Posterior cingulate gyrus (tissue), 11 donors: Measurements from ENCODE around the gene ZFPM1.
A peak's percentile ranks its signal among the peaks of the same experiment; 100 is the strongest.

Experiments used
- DNase-seq, 10 donors: peaks; one replicate each; pipeline versions ENCODE4 v3.0.0 to v3.0.0-alpha.2; 2020 to 2021; ENCODE audit warnings: mixed read lengths in 3 of 10
- intact Hi-C: fragments of 100-400 bp; cut with DNase I; formaldehyde crosslinking; loops from one replicate; pipeline ENCODE4 v1.15.1; 2023

Gene ZFPM1

DNA sequence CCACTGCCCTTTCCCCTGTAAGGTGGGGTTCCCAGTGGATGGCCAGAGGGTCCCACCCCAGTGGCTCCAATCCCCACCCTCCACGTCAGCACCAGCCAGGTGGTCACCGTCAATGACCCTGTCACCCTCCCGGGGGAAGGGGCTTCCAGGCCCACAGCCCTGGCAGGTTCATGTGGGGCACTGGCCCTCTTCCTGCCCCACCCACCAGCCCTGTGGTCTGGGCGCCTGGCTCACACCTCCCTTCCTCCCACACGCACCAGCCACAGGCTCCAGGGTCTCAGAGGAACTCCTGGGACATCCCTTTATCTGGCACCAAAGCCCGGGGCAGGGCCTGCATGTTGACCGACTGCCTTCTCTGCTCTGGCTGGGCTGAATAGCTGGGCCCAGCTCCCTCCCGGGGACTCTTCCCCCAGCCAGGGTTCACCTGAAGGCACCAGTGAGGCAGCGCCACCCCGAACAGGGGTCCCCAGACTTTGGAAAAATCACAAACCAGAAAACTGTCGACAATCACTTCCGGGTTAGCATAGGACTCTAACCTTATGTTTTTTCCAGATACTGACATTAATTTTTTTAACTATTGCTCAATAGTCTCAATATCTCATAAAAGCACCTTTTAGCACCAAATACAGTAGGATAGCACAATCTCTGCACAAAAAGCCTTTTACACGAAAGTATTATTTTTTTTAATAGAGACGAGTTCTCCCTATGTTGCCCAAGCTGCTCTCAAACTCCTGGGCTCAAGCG lies 95.2 kb downstream of the ZFPM1 start:
- peak in 1 of 10 donors; percentile 68 for DNase-seq

DNA sequence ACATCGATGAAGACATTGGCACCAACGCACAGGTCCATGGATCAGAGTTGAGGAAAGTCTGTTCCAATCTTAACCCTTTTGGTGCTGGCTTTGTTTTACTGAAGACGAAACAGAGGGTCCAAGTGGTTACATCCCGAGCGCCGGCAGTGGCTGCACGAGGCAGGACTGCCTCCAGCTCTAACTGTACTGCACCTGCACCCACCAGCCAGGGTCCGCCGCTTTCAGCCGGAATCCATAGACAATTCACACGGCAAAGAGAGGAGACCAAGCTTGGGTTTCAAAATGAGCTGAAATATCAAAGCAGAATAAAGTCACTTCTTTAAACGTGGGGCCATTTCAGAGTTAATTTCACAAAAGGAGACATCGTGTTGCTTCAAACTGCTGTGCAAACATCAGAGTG lies 95.9 kb downstream of the ZFPM1 start:
- intact Hi-C loops: no loop called here
- peak in 1 of 10 donors; percentile 41 for DNase-seq

More for the DNA sequence above, 95.2 kb downstream of the ZFPM1 start:
- intact Hi-C loops: no loop called here

DNA sequence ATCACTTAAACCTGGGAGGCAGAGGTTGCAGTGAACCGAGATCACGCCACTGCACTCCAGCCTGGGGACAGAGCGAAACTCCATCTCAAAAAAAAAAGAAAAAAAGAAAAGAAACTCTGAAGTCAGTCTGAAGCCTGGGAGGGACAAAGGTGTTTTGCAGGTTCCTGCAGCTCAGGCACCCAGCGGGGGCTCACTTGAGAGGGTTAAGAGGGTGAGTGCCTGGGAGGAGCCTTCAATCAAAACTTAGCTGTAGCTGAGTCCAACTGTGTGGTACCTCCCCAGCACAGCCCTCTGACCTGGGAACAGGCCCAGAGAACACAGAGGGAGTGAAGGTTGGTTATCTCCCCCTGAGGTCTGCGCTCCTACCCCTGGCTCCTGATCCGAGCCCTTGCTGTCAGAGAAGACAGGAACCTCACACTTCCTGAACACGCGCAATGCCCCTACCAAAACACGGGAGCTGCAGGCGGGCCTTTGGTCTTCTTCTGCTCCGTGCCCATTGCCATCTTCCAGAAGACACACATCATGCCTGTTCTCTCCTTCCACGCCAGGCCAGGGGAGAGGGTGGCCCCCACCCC lies 96.7 kb downstream of the ZFPM1 start:
- intact Hi-C loops: no loop called here
- peak in 1 of 10 donors; percentile 4 for DNase-seq

DNA sequence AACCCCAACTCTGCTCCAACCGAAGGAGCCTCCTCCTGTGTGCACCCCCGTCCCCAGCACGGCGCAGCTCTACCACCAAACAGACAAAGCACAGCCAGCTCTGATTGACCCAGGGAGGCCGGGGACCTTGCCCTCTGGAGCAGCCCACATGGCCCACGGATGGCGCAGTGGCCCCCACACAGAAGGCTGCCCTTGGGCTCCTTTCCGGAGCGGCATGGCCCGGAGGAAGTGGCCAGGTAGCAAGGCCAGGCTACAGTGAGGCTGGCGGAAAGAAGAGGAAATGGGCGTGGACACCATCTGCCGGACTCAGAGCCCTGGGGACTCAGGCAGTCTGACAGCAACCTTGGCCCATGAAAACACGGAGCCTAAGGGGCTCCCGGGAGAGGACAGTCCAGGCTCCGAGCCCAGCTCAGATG lies 97.2 kb downstream of the ZFPM1 start:
- intact Hi-C loops: no loop called here
- DNase-seq: peak in 1 of 10 donors; percentile 73

DNA sequence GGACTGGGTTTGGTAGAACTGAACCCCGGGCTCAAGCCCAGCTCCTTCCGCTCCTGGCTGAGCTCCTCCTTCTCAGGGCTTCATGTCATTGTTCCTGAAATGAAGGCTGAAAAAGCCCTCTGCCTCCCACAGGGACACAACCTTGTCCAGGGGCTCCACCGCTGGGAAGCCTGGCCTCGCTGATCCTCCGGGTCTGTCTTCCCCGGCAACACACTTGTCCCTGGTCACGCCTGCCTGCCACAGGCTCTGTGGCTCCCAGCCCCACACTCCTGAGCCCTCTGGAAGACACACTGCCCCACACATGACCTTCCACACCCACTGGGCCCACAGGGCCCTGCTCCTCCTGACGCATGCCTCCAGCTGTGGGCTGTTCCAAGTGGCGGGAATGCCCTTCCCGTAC lies 99.1 kb downstream of the ZFPM1 start:
- intact Hi-C loops: no loop called here

DNA sequence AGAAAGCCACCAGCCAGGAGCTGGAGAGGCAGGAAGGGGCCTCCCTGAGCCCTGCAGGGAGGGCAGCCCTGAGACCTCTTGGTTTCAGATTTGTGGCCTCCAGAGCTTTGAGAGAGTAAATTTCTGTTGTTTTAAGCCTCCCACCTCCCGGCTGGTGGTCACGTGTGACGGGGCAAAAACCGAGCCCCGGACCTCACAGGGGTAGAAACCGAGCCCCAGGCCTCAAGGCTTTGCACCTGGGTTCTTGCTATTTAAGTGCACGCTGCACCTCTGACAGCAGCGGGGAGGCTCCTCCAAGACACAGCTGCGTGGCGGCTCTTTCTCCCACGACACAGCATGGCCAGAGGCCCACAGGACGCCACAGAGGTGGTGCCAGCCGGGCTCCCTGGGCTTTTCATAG lies 99.7 kb downstream of the ZFPM1 start:
- intact Hi-C loops: no loop called here
- DNase-seq: no peak

More for the DNA sequence above, 99.1 kb downstream of the ZFPM1 start:
- DNase-seq: peak in 1 of 10 donors; percentile 51

DNA sequence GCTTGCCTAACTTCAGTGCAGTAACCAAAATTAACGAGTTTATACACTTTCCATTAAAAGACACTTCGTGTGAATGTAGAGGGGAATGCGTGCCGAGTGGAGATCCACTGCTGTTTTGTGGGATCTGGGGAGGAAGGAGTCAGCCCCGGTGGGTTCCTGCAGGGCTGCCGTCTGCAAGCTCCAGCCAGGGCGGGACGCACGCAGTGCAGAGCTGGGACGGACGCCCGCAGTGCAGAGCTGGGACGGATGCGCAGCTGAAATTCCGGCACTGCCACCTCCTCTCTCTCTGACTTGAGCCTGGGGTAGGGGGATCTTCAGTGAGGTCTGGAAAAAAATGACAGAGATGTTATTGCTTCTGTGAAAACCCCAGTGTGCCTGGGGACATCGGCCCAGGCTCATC lies 100.7 kb downstream of the ZFPM1 start:
- no peak for DNase-seq
- intact Hi-C loops: no loop called here

DNA sequence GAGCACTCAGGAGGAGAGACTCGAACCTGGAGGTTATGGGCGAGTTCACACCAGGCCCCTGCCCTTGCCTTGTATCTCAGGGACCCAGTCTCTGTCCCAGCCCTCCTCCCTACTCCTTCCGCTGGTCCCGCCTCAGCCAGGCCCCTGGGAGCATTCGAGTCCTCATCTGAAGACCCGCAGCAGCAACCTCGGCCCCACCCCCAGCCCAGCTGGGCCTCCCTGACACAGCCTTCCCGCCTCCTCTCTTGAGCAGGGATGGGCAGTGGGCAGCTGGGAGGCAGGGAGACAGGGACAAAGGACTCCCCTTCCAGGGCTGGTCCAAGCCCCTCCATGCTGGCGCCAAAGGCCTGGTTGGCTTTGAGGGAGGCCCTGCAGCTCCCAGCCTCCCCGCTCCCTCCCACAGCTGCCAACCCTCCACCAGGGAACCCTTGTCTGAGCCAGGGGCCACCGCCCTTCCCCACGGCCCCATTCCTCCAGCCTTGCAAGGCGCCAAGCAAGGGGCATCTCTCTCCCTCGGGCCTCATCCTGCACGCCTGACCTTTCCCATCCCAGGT lies 101.7 kb downstream of the ZFPM1 start:
- DNase-seq: no peak
- intact Hi-C loops: no loop called here

DNA sequence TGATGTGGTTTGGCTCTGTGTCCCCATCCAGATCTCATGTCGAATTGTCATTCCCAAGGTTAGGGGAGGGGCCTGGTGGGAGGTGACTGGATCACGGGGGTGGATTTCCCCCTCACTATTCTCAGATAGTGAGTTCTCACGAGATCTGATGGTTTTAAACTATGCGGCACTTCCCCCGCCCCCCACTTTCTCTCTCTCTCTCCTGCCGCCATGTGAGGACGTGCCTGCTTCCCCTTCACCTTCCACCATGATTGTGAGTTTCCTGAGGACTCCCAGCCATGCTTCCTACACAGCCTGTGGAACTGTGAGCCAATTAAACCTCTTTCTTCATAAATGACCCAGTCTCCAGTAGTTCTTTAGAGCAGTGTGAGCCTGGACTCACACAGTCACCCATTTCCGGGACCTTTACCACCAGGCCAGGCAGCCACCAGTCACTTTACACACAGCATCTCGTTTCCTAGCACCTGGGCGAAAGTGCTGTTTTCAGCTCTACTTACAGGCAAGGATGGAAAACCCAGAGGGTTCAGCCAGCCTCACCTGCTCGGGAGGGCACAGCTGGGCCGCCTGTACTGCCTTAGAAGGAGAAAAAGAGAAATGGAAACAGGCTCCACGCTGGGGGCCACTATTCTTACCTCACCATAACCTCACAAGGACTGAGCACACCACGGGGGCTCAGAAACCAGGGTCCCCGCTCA lies 103.4 kb downstream of the ZFPM1 start:
- DNase-seq: no peak
- intact Hi-C loops: no loop called here

DNA sequence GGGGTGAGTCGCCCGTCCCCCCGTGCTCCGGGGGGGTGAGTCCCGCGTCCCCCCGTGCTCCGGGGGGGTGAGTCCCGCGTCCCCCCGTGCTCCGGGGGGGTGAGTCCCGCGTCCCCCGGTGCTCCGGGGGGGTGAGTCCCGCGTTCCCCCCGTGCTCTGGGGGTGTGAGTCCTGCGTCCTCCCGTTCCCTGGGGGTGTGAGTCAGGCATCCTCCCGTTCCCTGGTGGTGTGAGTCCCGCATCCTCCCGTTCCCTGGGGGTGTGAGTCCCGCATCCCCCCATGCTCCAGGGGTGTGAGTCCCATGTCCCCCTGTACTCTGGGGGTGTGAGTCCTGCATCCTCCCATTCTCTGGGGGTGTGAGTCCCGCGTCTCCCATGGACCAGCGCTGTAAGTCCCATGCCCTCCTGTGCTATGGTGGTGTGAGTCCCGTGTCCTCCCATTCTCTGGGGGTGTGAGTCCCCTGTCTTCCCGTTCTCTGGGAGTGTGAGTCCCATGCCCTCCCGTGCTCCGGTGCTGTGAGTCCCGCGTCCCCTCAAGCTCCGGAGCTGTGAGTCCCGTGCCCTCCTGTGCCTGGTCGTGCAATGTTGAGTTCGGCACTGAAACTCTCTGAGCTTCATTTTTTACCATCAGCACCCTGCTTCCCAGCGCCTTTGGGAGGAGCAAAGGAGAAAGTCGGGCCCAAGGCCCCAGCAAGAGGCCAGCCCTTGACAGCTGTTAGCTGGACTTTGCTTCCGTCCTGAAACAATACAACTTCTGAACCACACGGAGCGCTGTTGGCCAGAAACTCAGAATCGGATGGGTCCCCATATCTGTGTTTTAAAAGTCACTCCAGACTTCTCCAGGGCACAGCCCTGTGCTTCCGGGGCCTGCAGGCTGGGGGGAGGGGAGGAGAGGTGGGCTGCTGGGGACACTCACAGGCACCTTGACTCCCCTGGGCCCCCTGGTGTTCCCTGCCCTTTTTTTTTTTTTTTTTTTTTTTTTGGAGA lies 105.7 kb downstream of the ZFPM1 start:
- peak in 6 of 10 donors; percentile 25 to 78 (median 34) for DNase-seq
- intact Hi-C loops: no loop called here

DNA sequence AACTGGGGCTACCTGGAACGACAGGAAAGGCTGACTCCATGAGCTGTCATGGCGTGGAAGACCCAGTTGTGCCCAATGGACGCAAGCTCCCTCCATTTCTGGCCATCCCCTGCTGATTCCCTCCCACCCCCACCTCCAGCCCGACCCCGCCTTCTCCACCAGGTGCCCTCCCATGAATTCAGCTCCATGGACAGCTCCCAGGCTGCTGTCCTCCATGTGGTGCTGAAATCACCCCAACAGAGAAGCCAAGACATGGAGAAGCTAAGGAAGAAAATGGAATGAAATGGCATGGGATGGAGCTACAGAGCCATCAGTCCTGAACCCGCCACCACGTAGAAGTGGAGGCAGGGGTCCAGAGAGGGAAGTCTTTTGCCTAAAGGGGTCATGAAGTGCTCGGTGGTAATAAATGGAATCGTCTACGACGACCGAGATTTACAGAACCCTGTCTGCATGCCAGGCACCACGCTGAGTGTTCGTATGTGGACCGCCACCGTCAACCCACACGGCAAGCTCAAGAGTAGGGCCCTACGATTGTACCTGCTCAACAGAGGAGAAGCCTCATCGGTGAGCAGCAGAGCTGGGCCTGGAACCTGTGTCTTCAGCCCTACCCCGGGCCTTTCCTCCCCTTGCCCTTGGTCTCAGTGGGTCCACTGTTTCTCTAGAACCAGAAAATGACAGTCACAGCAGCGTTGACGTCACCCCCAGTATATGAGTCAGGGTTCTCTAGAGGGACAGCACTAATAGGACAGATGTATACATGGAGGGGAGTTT lies 107.8 kb downstream of the ZFPM1 start:
- intact Hi-C loops: loop anchor here (10.0 kb wide), 1 partner anchor 224 kb away; the partner anchor contains the start of gene PIEZO1
- DNase-seq: no peak

DNA sequence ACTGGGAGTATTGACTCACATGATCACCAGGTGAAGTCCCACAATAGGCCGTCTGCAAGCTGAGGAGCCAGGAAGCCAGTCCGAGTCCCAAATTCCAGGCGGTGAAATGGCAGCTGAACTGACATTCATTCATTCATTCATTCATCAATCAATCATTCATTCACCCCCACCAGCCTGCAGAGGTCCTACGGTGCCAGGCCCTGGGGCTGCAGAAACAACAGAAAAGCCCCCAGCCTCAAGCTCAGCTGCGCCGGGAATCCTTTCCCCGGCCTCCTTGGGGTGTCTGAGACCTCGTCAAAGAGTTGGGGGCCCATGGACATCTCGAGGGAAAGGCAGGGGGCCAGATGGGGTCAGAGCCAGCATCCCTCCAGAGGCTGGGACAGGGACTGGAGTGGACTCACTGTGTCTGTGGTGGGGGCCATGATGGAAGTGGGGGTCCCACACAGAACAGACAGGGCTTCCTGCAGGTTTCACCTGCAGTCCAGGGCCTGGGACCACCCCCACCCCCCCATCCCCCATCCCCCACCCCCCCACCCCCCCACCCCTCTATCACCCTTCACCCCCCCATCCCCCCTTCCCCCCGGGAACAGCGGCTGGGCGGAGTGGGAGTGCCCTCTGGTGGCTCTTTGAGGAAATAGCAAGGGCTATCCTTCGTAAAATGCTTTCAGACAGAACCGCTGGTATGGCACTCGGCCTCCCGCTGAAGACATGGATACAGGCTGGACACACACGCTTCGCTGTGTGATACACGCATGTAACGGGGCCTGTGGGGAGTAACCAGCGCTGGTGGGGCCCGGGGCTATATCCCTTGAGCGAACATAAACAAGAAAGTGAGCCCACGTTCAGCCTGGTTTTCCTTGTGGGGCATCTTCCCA lies 108.6 kb downstream of the ZFPM1 start:
- DNase-seq: peak in 9 of 10 donors; percentile 40 to 93 (median 56)
- intact Hi-C loops: loop anchor here (2.0 to 10.0 kb wide), 2 partner anchors 119 to 223 kb away; partner anchors contain the start of gene PIEZO1

DNA sequence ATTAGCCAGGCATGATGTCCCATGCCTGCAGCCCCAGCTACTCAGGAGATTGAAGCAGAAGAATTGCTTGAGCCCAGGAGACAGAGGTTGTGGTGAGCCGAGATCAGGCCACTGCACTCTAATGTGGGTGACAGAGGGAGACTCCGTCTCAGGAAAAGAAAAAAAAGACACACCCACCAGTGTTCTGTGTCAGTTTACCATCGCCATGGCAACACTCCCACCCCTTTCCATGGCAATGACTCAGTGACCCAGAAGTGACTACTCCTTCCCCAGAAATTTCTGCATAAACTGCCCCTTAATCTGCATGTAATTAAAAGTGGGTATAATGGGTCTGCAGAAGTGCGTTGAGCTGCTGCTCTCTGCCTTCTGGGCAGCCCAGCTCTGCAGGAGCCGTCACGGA lies 113.1 kb downstream of the ZFPM1 start:
- DNase-seq: peak in 2 of 10 donors; percentile 18 to 79
- intact Hi-C loops: loop anchor here (10.0 kb wide), 1 partner anchor 219 kb away; the partner anchor contains the start of gene PIEZO1

DNA sequence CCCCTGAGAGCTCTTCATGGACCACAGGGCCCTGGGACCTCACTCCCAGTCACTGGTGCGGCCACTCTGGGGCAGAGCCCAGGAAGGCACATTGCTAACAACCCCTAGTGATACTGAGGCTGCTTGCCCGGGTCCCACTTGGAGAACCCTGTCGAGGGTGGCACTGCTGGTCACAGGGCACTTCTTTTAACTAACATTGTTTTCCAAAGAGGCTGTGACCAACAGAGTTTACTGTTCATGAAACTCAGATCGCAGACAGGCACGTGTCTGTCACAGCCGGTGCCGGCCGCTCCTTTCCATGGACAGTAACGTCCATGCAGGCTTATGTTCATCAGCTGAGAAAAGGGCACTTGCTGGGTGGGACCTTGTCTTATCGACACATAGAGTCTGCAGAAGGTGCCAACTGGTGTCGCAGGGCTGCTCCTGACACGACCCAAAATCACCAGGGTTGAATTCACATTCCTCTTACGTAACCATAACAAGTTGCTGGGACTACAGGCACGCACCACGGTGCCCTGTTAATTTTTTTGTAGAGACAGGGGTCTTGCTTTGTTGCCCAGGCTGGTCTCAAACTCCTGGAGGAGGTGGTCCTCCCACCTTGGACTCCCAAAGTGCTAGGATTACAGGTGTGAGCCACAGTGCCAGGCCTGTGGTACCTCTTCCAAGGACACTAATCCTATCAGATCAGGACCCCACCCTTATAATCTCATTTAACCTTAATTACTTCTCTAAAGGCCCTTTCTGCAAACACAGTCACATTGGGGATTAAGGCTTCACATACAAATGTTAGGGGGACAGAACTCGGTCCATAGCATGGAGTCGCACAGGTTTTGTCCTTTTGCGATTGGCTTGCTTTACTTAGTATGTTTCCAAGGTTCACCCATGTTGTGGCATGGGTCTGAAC lies 115.9 kb downstream of the ZFPM1 start:
- intact Hi-C loops: loop anchor here (10.0 kb wide), 1 partner anchor 216 kb away; the partner anchor contains the start of gene PIEZO1
- DNase-seq: peak in 2 of 10 donors; percentile 32 to 71

DNA sequence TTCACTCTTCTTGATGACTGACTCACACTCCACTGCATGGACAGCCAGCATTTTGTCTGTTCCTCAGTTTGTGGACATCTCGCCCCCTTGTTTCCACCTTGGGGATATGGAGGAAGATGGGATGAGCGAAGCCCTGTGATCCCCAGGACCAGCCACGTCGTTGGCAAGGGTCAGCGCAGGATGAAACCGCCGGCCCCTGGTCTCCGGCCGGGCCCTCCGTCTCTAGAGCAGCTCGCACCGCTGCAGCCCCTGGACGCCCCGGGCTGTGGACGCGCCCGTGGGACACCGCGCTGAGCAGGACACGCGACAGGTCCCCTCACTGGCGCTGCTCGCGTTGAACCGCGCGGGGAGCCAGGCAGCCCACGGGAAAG lies 116.5 kb downstream of the ZFPM1 start:
- DNase-seq: peak in 5 of 10 donors; percentile 17 to 86 (median 26)
- intact Hi-C loops: loop anchor here (10.0 kb wide), 1 partner anchor 215 kb away; the partner anchor contains the start of gene PIEZO1

DNA sequence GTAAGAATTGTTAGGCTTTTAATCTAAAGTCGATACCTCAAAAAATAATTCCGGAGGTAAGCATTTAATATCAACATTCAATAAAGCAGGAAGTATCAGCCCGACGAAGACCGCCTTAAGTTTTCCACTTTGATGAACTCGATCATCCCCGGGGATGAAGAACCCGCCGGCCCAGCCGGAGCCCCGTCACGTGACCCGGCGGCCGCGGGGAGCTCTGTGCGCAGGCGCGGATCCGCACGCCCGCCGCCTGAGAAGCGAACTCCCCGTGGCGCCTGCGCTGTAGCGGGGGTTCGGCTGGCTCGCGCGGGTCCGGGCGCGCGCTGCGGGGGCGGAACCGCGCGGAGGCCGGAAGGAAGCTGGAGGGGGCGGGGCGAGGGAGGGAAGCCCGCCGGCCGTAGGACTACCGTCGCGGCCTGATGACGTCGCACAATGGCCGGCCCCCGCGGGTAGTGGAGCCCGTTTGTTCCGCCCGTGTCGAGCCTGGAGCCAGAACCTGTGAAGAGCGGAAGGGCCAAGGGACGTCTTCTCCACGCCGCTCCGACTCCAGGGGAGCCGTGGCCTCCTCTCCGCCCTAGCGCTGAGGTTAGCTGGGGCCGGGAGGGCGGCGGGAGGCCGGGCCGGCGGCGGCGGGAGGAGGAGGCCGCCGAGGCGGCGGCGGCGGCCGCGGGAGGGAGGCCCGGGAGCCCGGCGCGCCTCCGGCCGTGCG lies 117.1 kb downstream of the ZFPM1 start, which contains the start of gene ZC3H18:
TSS of gene ZC3H18 (plus strand) at position 419 of the 706 bp plus-strand sequence. CDS start 6,721 bp downstream, outside the sequence.
- intact Hi-C loops: loop anchor here (1.0 to 10.0 kb wide), 3 partner anchors 38 to 215 kb away; partner anchors contain the start of genes MVD and PIEZO1
- DNase-seq: peak; percentile 91 to 99 (median 92)
